AG09309 (cell line): ENCODE data around the gene MYH3.

Source experiments
- DNase-seq: peaks from one replicate; pipeline ENCODE4 v3.0.0-alpha.2; 2010; ENCODE audit warnings: low read depth
- H3K4me3 ChIP-seq: 2 replicates; pipeline ENCODE4 v1.5.1; 2011; ENCODE audit warnings: mild to moderate bottlenecking, low read depth, low read length, moderate library complexity; ENCODE audit not compliant: control insufficient read depth
- CTCF ChIP-seq: IDR thresholded peaks from 2 replicates; pipeline ENCODE4 v1.5.1; 2011; ENCODE audit warnings: mild to moderate bottlenecking, low read depth, low read length, inconsistent platforms; ENCODE audit not compliant: insufficient read depth, control insufficient read depth; ENCODE audit errors: missing control alignments

MYH3 gene

GRCh38 chr17:10666906-10667305 lies 9.8 kb upstream of the MYH3 start:
- DNase-seq = no peak
- no peak overlapping the region for H3K4me3 ChIP-seq
- no peak for TF ChIP-seq CTCF

GRCh38 chr17:10664571-10664970 lies 7.5 kb upstream of the MYH3 start:
- TF ChIP-seq CTCF = no peak
- DNase-seq = no peak
- H3K4me3 ChIP-seq = no peak overlapping the region

GRCh38 chr17:10663231-10663630 lies 6.1 kb upstream of the MYH3 start:
- H3K4me3 ChIP-seq = no peak overlapping the region
- no peak for TF ChIP-seq CTCF
- no peak for DNase-seq

- no peak overlapping the region for H3K4me3 ChIP-seq
- no peak for TF ChIP-seq CTCF
- no peak for DNase-seq
Measured at GRCh38 chr17:10661437-10661836, 4.3 kb upstream of the MYH3 start.

- no peak for DNase-seq
- H3K4me3 ChIP-seq = no peak overlapping the region
- no peak for TF ChIP-seq CTCF
Measured at GRCh38 chr17:10657879-10658278, 770 bp upstream of the MYH3 start.

- TF ChIP-seq CTCF = no peak
- DNase-seq = no peak
- no peak overlapping the region for H3K4me3 ChIP-seq
Measured at GRCh38 chr17:10653987-10654386, 3.1 kb downstream of the MYH3 start.
